Parathyroid adenoma (tissue), 2 donors: ENCODE measurements around the gene SLC4A2.

Source experiments
- H2AFZ ChIP-seq: fragments of 300-600 bp; sonication (generic); one replicate; pipeline ENCODE4 v1.7.0; 2017; ENCODE audit warnings: antibody characterized with exemption, mild to moderate bottlenecking
- H3K27ac ChIP-seq: fragments of 300-600 bp; sonication (generic); one replicate; pipeline ENCODE4 v1.7.0; 2017
- H3K27me3 ChIP-seq: fragments of 300-600 bp; sonication (generic); one replicate; pipeline ENCODE4 v1.7.0; 2017; ENCODE audit warnings: low read length; ENCODE audit not compliant: control insufficient read depth, insufficient read depth
- H3K36me3 ChIP-seq: fragments of 300-600 bp; sonication (generic); one replicate; pipeline ENCODE4 v1.7.0; 2017; ENCODE audit warnings: low read length; ENCODE audit not compliant: control insufficient read depth, insufficient read depth
- H3K4me1 ChIP-seq: fragments of 300-600 bp; sonication (generic); one replicate; pipeline ENCODE4 v1.7.0; 2017; ENCODE audit warnings: control low read depth
- H3K4me2 ChIP-seq: fragments of 300-600 bp; sonication (generic); one replicate; pipeline ENCODE4 v1.7.0; 2017; ENCODE audit warnings: low read length
- H3K4me3 ChIP-seq: fragments of 300-600 bp; sonication (generic); one replicate; pipeline ENCODE4 v1.7.0; 2017; ENCODE audit warnings: low read depth, low read length
- H3K79me2 ChIP-seq: fragments of 300-600 bp; sonication (generic); one replicate; pipeline ENCODE4 v1.7.0; 2017; ENCODE audit warnings: control low read depth
- H3K9ac ChIP-seq: fragments of 300-600 bp; sonication (generic); one replicate; pipeline ENCODE4 v1.7.0; 2017; ENCODE audit warnings: mild to moderate bottlenecking
- H3K9me3 ChIP-seq: fragments of 300-600 bp; sonication (generic); one replicate; pipeline ENCODE4 v1.7.0; 2017; ENCODE audit warnings: low read length; ENCODE audit not compliant: control insufficient read depth
- TF ChIP-seq, protein P1 (sequence below): fragments of 300-600 bp; sonication (generic); IDR thresholded peaks from one replicate; pipeline ENCODE4 v1.7.0; 2017; ENCODE audit warnings: antibody characterized with exemption, mild to moderate bottlenecking
- donor health status: primary hyperparathyroidism.

SLC4A2 gene

DNA sequence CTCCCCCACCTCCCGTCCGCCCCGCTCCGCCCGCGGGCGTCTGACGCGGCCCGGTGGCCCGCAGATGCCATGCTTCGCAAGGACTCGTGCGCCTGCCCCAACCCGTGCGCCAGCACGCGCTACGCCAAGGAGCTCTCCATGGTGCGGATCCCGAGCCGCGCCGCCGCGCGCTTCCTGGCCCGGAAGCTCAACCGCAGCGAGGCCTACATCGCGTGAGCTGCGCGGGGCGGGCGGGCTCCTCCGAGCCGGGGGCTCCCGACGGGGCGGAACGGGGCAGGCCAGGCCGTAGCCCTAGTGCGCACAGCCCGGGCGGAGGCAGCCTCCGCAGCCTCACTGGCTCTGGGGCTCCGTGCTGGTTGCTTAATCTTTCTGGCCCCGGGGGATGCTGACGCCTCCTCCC is 8.3 kb upstream of the SLC4A2 start:
- H3K79me2 ChIP-seq = no peaks in the 10 kb centered on the region
- no peak overlapping the region for H3K4me2 ChIP-seq
- H3K4me1 ChIP-seq = peaks cover 21% of the 10 kb centered on the region
- no peak overlapping the region for H3K27ac ChIP-seq
- H3K4me3 ChIP-seq = no peak overlapping the region
- no peaks in the 10 kb centered on the region for H3K9me3 ChIP-seq
- no peaks in the 10 kb centered on the region for H3K36me3 ChIP-seq
- no peak overlapping the region for H3K9ac ChIP-seq
- TF ChIP-seq, protein P1, sequence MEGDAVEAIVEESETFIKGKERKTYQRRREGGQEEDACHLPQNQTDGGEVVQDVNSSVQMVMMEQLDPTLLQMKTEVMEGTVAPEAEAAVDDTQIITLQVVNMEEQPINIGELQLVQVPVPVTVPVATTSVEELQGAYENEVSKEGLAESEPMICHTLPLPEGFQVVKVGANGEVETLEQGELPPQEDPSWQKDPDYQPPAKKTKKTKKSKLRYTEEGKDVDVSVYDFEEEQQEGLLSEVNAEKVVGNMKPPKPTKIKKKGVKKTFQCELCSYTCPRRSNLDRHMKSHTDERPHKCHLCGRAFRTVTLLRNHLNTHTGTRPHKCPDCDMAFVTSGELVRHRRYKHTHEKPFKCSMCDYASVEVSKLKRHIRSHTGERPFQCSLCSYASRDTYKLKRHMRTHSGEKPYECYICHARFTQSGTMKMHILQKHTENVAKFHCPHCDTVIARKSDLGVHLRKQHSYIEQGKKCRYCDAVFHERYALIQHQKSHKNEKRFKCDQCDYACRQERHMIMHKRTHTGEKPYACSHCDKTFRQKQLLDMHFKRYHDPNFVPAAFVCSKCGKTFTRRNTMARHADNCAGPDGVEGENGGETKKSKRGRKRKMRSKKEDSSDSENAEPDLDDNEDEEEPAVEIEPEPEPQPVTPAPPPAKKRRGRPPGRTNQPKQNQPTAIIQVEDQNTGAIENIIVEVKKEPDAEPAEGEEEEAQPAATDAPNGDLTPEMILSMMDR = no peak
- peak overlapping the region; percentile 48 for H2AFZ ChIP-seq
- no peaks in the 10 kb centered on the region for H3K27me3 ChIP-seq

DNA sequence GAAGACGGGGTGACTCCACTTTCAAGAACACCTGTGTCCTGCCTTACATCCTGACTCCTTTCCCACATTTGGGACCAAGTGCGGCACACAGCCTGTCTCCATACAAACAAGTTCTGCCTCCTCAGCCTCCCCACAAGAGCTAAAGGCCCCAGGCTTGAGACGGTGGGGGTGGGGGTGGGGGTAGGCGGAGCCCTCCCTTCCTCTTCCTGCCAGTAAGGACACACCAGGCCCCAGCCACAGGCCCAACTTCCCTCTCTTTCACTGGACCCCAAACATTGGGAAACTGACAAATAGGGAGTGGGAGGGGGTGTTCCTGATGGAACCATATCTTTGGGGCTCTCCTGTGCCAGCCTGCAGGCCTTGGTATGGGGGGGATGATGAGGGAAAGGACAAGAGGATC is 6.3 kb upstream of the SLC4A2 start:
- Histone ChIP-seq H3K27ac (no peak overlapping the region), H3K27me3 (no peaks in the 10 kb centered on the region), H3K36me3 (no peaks in the 10 kb centered on the region), H3K4me2 (no peak overlapping the region), H3K4me3 (no peak overlapping the region), H3K9me3 (no peaks in the 10 kb centered on the region), H3K79me2 (no peaks in the 10 kb centered on the region), H3K9ac (no peak overlapping the region), H3K4me1 (peaks cover 12% of the 10 kb centered on the region), H2AFZ (no peak overlapping the region)
- TF ChIP-seq, protein P1 = no peak

DNA sequence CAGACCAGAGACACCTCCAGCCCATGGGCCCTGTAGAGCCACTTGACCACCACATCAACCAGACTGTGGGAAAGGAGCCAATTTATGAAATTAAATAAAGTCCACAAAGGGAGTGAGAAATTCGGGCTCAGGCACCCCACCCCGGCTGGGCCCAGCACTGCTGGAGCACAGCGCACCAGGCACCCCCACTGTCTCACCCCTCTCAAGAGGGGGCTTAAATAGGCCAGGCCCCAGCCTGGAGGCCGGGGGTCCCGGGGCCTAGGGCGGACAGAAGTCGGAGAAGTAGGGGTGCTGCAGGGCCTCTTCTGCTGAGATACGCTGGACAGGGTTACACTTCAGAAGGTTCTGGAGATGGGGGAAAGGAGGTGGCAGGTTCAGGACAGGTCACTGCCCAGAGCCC is 5.6 kb upstream of the SLC4A2 start:
- Histone ChIP-seq H2AFZ (no peak overlapping the region), H3K4me1 (peaks cover 13% of the 10 kb centered on the region), H3K27ac (no peak overlapping the region), H3K79me2 (no peaks in the 10 kb centered on the region), H3K9me3 (no peaks in the 10 kb centered on the region), H3K36me3 (no peaks in the 10 kb centered on the region), H3K4me3 (no peak overlapping the region), H3K4me2 (no peak overlapping the region), H3K27me3 (no peaks in the 10 kb centered on the region), H3K9ac (no peak overlapping the region)
- TF ChIP-seq, protein P1 = no peak

DNA sequence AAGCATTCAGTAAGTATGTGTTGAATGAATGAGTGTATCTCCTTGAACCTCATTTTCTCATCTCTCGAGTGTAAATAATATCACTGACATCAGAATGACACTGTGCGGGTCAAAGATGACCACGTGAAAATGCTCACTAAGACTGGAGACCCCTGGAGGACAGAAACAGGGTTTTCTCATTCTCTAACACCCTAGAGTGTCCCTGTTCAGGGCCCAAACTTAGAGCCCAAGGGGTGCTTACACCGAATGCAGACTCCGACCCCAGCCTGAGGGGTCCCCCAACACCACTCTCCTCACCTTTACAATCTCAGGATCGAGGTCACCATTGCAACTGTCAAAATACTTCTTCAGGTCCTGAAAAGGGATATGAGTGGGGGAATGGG is 3.1 kb upstream of the SLC4A2 start:
- H3K27ac ChIP-seq = no peak overlapping the region
- H3K4me3 ChIP-seq = no peak overlapping the region
- peaks cover 21% of the 10 kb centered on the region for H3K4me1 ChIP-seq
- H3K27me3 ChIP-seq = no peaks in the 10 kb centered on the region
- H3K4me2 ChIP-seq = peak overlapping the region; percentile 91
- H2AFZ ChIP-seq = peak overlapping the region; percentile 84
- TF ChIP-seq, protein P1 = no peak
- no peaks in the 10 kb centered on the region for H3K9me3 ChIP-seq
- no peak overlapping the region for H3K9ac ChIP-seq
- H3K79me2 ChIP-seq = peaks cover 2% of the 10 kb centered on the region
- no peaks in the 10 kb centered on the region for H3K36me3 ChIP-seq

DNA sequence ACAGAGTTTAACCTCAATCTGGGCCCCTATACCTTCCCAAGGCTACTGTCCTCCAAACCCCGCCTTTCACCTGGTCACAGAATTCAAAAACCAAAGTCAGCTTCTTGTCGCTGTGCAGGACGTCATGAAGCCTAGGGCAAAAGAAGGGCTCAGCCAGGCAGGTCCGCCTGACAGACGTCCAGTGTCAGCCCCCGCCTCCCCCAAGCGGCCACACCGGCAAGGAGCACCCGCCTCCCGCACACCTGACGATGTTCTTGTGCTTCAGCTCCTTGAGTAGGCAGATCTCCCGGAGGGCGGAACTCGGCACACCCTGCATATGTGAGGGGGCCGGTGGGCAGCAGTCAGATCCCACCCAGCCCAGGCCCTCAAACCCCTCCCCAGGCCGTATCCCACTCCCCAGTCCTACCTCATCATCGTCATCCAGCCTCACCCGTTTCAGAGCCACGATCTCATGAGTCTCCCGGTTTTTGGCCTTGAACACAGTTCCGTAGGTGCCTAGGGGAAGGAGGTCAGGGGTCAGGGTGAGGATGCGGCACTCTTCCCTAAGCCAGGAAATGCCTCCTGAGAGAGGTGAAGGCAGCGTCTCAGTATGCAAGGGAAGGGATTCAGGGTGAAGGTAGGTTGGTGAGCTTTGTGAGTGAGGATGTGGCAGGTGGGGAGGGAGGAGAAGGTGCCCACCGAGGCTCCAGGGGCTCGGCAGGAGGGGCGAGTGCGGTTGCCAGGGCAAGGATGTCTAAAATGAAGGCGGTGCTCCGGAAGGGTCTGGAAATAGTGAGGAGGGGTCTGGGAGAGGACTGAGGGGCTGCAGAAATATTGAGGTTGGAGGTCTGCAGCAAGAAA is 2.5 kb upstream of the SLC4A2 start:
- Histone ChIP-seq H3K27me3 (no peaks in the 10 kb centered on the region), H3K4me1 (peaks cover 27% of the 10 kb centered on the region), H3K4me2 (peak overlapping the region; percentile 91), H3K79me2 (peaks cover 2% of the 10 kb centered on the region), H3K9me3 (no peaks in the 10 kb centered on the region), H3K4me3 (peak overlapping the region; percentile 87), H2AFZ (peak overlapping the region; percentile 84), H3K36me3 (no peaks in the 10 kb centered on the region), H3K9ac (no peak overlapping the region), H3K27ac (peak overlapping the region; percentile 100)
- TF ChIP-seq, protein P1 = peak; percentile 41
